ENCODE results near the gene TMED8. TPM values are rescaled to one million over a fixed set of nuclear protein-coding genes. Genes with fewer than 3 reads are reported as not detected.

TMED8 gene
- total RNA-seq, 1 experiment from 2014 or later: 21.0 TPM

- BruUV-seq (replicated peaks): no TSS peak
- POLR2A ChIA-PET (ENCODE audit: low non-redundant PET): no interaction called here
Measured at GRCh38 chr14:77296155-77296554, 80.7 kb downstream of the TMED8 start.

GRCh38 chr14:77290705-77291104, 86.2 kb downstream of the TMED8 start:
- POLR2A ChIA-PET (ENCODE audit: low non-redundant PET): no interaction called here
- Histone ChIP-seq H3K27ac (ENCODE audit: low read depth, low read length, poor library complexity, severe bottlenecking) (no peak overlapping the region), H3K4me1 (ENCODE audit: insufficient read depth, low read length, poor library complexity, severe bottlenecking) (no peaks in the 10 kb centered on the region), H3K4me3 (ENCODE audit: low read depth, low read length, poor library complexity, severe bottlenecking) (no peak overlapping the region), H3K36me3 (ENCODE audit: insufficient read depth, low read length, poor library complexity, severe bottlenecking) (peaks cover 14% of the 10 kb centered on the region), H3K27me3 (replicated peaks; ENCODE audit: insufficient read depth, low read depth, low read length, poor library complexity) (no peaks in the 10 kb centered on the region), H3K9me3 (ENCODE audit: low read depth, low read length, poor library complexity, severe bottlenecking) (no peaks in the 10 kb centered on the region)
- BruUV-seq (replicated peaks): no TSS peak
- intact Hi-C loops (cut with micrococcal nuclease; ENCODE audit: unreplicated experiment): no loop called here
- DNase-seq (ENCODE audit: low spot score): no peak
- CTCF ChIA-PET: no interaction called here
- TF ChIP-seq EZH2 (IDR thresholded peaks at IDR 0.05; ENCODE audit: borderline replicate concordance, low read depth, low read length, poor library complexity, severe bottlenecking): no peak
- TF ChIP-seq CTCF (conservative IDR thresholded peaks at IDR 0.05; ENCODE audit: low read depth, low read length): no peak

More at GRCh38 chr14:77296155-77296554, 80.7 kb downstream of the TMED8 start:
- Histone ChIP-seq H3K9me3 (ENCODE audit: low read depth, low read length, poor library complexity, severe bottlenecking) (no peaks in the 10 kb centered on the region), H3K4me1 (ENCODE audit: insufficient read depth, low read length, poor library complexity, severe bottlenecking) (no peaks in the 10 kb centered on the region), H3K36me3 (ENCODE audit: insufficient read depth, low read length, poor library complexity, severe bottlenecking) (peaks cover 2% of the 10 kb centered on the region), H3K27ac (ENCODE audit: low read depth, low read length, poor library complexity, severe bottlenecking) (no peak overlapping the region), H3K27me3 (replicated peaks; ENCODE audit: insufficient read depth, low read depth, low read length, poor library complexity) (no peaks in the 10 kb centered on the region), H3K4me3 (ENCODE audit: low read depth, low read length, poor library complexity, severe bottlenecking) (no peak overlapping the region)
- DNase-seq (ENCODE audit: low spot score): no peak
- intact Hi-C loops (cut with micrococcal nuclease; ENCODE audit: unreplicated experiment): no loop called here
- CTCF ChIA-PET: no interaction called here
- TF ChIP-seq EZH2 (IDR thresholded peaks at IDR 0.05; ENCODE audit: borderline replicate concordance, low read depth, low read length, poor library complexity, severe bottlenecking) (no peak), CTCF (conservative IDR thresholded peaks at IDR 0.05; ENCODE audit: low read depth, low read length) (no peak)

GRCh38 chr14:77286576-77286975, 90.3 kb downstream of the TMED8 start:
- Histone ChIP-seq H3K4me1 (ENCODE audit: insufficient read depth, low read length, poor library complexity, severe bottlenecking) (no peaks in the 10 kb centered on the region), H3K36me3 (ENCODE audit: insufficient read depth, low read length, poor library complexity, severe bottlenecking) (peaks cover 29% of the 10 kb centered on the region), H3K27ac (ENCODE audit: low read depth, low read length, poor library complexity, severe bottlenecking) (no peak overlapping the region), H3K4me3 (ENCODE audit: low read depth, low read length, poor library complexity, severe bottlenecking) (no peak overlapping the region), H3K9me3 (ENCODE audit: low read depth, low read length, poor library complexity, severe bottlenecking) (no peaks in the 10 kb centered on the region), H3K27me3 (replicated peaks; ENCODE audit: insufficient read depth, low read depth, low read length, poor library complexity) (no peaks in the 10 kb centered on the region)
- TF ChIP-seq EZH2 (IDR thresholded peaks at IDR 0.05; ENCODE audit: borderline replicate concordance, low read depth, low read length, poor library complexity, severe bottlenecking) (no peak), CTCF (conservative IDR thresholded peaks at IDR 0.05; ENCODE audit: low read depth, low read length) (no peak)
- no peak for DNase-seq (ENCODE audit: low spot score)
- ChIA-PET CTCF (interaction anchor here (0.7 kb wide), 1 partner anchor 30 kb away, joined by 3 read pairs; no protein-coding TSS in a partner anchor), POLR2A (ENCODE audit: low non-redundant PET) (no interaction called here)
- intact Hi-C loops (cut with micrococcal nuclease; ENCODE audit: unreplicated experiment): no loop called here
- no TSS peak for BruUV-seq (replicated peaks)

Other genes starting within 250 kb of the TMED8 start
- 0.09 and 0.60 TPM in 2 replicates for gene ZDHHC22, start 235.3 kb downstream of the TMED8 start, total RNA-seq (2021)
- 0.13 and 0.22 TPM in 2 replicates for gene TMEM63C, start 195.3 kb downstream of the TMED8 start, total RNA-seq (2021)
- not detected in 2 replicates for gene NGB, start 105.9 kb downstream of the TMED8 start, total RNA-seq (2021)
- gene POMT2, start 56.2 kb downstream of the TMED8 start, total RNA-seq (2021): 49.5 and 55.6 TPM in 2 replicates
- 12.7 and 18.5 TPM in 2 replicates for gene GSTZ1, start 56.1 kb downstream of the TMED8 start, total RNA-seq (2021)
- gene SAMD15, start 285 bp upstream of the TMED8 start, total RNA-seq (2021): 2.4 and 2.9 TPM in 2 replicates
- gene NOXRED1, start 46.4 kb upstream of the TMED8 start, total RNA-seq (2021): 0.58 and 1.0 TPM in 2 replicates
- 16.7 and 19.8 TPM in 2 replicates for gene VIPAS39, start 80.5 kb upstream of the TMED8 start, total RNA-seq (2021)
- 276 and 375 TPM in 2 replicates for gene AHSA1, start 81.0 kb upstream of the TMED8 start, total RNA-seq (2021)
- gene ISM2, start 121.7 kb upstream of the TMED8 start, total RNA-seq (2021): 4.3 and 5.1 TPM in 2 replicates
- 17.3 and 19.0 TPM in 2 replicates for gene SPTLC2, start 239.5 kb upstream of the TMED8 start, total RNA-seq (2021)